IPS-NIHi7 (cell line): ENCODE results near the gene PACSIN2.
"Not testable (repeated sequence)": the region's sequence is repeated elsewhere in the genome, so short reads cannot be mapped to it uniquely, and the experiment has no call there.

Experiments used
- DNase-seq: peaks from one replicate; pipeline ENCODE4 v3.0.0; 2012; ENCODE audit warnings: mixed read lengths; ENCODE audit errors: extremely low spot score

Gene PACSIN2

GRCh38 chr22:43014869-43015676, at the start of gene PACSIN2:
TSS of gene PACSIN2 (minus strand) at chr22:43015149. CDS start at chr22:42912080, 103,069 bp downstream.
- DNase-seq, result peak; percentile 100

GRCh38 chr22:43060183-43060582, 45.2 kb upstream of the PACSIN2 start:
- DNase-seq, result peak; percentile 91

GRCh38 chr22:43057641-43058040, 42.7 kb upstream of the PACSIN2 start:
- no peak for DNase-seq

GRCh38 chr22:43053176-43053575, 38.2 kb upstream of the PACSIN2 start:
- DNase-seq, result peak; percentile 66

GRCh38 chr22:43050995-43051394, 36.0 kb upstream of the PACSIN2 start:
- DNase-seq, result peak; percentile 88

GRCh38 chr22:43047605-43048004, 32.7 kb upstream of the PACSIN2 start:
- DNase-seq, result no peak

GRCh38 chr22:43044290-43044712, 29.4 kb upstream of the PACSIN2 start:
- DNase-seq, result no peak

- DNase-seq, result no peak
Measured at GRCh38 chr22:43042101-43042780, 27.3 kb upstream of the PACSIN2 start.

- peak; percentile 37 for DNase-seq
Measured at GRCh38 chr22:43039800-43040199, 24.9 kb upstream of the PACSIN2 start.

- no peak for DNase-seq
Measured at GRCh38 chr22:43038325-43038724, 23.4 kb upstream of the PACSIN2 start.

- no peak for DNase-seq
Measured at GRCh38 chr22:43036282-43036829, 21.4 kb upstream of the PACSIN2 start.

GRCh38 chr22:43035250-43035649, 20.3 kb upstream of the PACSIN2 start:
- no peak for DNase-seq

- DNase-seq, result no peak
Measured at GRCh38 chr22:43031617-43032016, 16.7 kb upstream of the PACSIN2 start.

- DNase-seq, result no peak
Measured at GRCh38 chr22:43018615-43019014, 3.7 kb upstream of the PACSIN2 start.

GRCh38 chr22:43017525-43018460, 2.8 kb upstream of the PACSIN2 start:
- no peak for DNase-seq

- not testable (repeated sequence) for DNase-seq
Measured at GRCh38 chr22:43016150-43016549, 1.2 kb upstream of the PACSIN2 start.

GRCh38 chr22:43015677-43016042, 711 bp upstream of the PACSIN2 start:
- DNase-seq, result no peak

- peak; percentile 42 for DNase-seq
Measured at GRCh38 chr22:43014316-43014868, 557 bp downstream of the PACSIN2 start.

- no peak for DNase-seq
Measured at GRCh38 chr22:43013355-43014315, 1.3 kb downstream of the PACSIN2 start.

GRCh38 chr22:43012390-43012789, 2.6 kb downstream of the PACSIN2 start:
- no peak for DNase-seq
